ENCODE results near the gene DNMT3B.
"Not testable (repeated sequence)": the region's sequence is repeated elsewhere in the genome, so short reads cannot be mapped to it uniquely, and the experiment has no call there.

DNMT3B gene

DNA sequence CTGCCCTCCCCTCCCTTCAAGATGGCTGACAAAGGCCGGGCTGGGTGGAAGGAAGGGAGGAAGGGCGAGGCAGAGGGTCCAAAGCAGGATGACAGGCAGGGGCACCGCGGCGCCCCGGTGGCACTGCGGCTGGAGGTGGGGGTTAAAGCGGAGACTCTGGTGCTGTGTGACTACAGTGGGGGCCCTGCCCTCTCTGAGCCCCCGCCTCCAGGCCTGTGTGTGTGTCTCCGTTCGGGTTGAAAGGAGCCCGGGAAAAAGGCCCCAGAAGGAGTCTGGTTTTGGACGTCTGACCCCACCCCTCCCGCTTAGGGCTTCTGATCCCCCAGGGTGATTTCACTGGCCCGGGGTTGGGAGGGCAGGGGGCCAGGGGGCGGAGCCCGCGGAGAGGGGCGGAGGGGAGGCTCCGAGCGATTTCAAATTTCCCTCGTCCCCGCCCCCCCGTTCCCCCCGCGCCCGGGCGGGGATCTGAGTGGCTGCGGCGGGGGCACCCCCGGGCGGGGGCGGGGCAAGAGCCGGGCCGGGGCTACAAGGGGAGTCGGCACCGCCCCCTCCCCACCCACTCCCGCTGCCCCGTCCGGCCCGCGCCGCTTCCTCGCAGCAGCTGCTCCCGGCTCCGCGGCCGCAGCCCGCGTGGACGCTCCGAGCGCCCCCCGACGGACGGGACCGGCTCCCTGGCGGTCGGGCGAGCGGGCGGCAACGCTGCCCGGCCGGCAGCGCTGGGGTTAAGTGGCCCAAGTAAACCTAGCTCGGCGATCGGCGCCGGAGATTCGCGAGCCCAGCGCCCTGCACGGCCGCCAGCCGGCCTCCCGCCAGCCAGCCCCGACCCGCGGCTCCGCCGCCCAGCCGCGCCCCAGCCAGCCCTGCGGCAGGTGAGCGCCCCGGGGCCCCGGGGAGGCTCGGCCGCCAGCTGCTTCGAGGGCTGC is at the start of gene DNMT3B:
DNMT3B (plus strand) TSS at position 555 of the 923 bp plus-strand sequence. CDS start 17,939 bp downstream, outside the sequence.
- DNase-seq: peak; percentile 70

DNA sequence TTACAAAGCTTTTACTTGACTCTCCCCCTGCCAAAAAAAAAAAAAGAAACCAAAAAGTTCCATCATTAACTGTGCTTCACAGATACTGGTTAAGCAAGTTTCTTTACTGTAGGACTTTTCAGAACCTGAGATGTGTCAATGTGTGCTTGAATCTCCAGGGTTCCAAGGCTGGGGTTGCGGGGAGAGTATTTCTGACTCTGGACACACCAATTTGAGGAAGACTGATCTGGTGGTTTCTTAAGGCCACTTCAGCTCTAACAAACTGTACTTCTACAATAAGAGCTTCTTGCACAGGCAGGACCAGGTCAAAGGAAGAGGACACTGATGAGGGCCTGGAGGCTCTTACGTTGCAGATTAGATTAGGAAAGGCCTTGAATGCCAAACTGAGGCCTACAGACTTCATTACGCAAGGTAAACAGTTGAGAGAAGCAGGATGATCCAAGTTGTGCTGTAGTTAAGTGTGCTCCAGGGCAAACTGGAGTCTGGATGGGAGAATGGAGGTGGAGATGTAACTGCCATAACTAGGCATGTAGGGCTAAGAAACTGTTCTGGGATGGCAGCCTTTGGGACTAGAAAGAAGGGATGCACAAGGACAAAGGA is 43.3 kb upstream of the DNMT3B start:
- no peak for DNase-seq

DNA sequence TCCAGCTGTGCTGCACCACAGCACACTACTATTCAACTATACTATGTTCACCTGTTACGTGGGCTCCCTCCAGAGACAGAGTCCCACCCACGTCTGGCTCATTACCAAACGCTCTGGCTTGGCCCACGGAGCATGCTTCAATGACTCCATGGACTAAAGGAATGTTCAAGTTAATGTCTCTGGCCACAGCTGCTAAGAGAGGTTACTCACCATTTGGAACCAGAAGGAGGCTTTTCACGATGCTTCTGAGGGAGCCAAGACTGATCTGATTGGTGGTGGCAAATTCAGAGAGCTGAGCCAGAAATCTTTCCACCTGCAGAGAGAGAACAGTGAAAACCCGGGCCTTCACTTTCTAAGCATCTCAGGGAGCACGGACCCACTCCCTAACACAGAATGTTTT is 34.5 kb upstream of the DNMT3B start:
- DNase-seq: no peak

DNA sequence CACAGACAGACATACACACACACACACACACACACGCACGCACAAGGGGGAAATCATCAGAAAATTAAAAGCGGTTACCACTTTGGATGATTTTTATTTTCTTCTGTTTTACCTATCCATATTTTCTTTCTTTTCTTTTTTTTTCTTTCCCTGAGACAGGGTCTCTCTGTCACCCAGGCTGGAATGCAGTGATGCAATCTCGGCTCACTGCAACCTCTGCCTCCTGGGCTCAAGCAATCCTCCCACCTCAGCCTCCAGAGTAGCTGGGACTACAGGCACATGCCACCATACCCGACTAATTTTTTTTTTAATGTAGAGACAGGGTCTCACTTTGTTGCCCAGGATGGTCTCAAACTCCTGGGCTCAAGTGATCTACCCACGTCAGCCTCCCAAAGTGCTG is 33.8 kb upstream of the DNMT3B start:
- DNase-seq: not testable (repeated sequence)

DNA sequence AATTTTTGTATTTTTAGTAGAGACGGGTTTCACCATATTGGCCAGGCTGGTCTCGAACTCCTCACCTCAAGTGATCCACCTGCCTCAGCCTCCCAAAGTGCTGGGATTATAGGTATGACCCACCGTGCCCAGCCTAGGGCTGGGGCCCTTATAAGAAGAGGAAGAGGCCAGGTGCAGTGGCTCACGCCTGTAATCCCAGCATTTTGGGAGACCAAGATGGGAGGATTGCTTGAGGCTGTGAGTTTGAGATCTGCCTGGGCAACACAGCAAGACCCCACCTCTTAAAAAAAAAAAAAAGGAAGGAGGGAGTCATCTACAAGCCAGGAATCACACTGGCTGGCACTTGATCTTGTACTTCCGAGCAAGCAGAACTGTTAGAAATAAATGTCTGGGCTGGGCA is 32.9 kb upstream of the DNMT3B start:
- not testable (repeated sequence) for DNase-seq

DNA sequence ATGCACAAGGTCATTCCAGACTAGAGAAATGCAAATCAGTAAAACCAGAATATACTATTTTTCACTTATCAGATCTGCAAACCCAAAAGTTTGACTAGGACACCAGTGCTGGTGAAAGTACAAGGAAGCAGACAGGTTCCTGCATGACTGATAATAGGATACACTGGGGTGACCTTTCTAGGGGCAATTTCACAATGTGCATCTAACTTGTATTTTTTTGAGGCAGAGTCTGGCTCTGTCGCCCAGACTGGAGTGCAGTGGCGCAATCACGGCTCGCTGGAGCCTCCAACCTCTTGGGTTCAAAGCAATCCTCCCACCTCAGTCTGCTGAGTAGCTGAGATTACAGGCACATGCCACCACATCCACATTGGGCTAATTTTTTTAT is 30.3 kb upstream of the DNMT3B start:
- no peak for DNase-seq

DNA sequence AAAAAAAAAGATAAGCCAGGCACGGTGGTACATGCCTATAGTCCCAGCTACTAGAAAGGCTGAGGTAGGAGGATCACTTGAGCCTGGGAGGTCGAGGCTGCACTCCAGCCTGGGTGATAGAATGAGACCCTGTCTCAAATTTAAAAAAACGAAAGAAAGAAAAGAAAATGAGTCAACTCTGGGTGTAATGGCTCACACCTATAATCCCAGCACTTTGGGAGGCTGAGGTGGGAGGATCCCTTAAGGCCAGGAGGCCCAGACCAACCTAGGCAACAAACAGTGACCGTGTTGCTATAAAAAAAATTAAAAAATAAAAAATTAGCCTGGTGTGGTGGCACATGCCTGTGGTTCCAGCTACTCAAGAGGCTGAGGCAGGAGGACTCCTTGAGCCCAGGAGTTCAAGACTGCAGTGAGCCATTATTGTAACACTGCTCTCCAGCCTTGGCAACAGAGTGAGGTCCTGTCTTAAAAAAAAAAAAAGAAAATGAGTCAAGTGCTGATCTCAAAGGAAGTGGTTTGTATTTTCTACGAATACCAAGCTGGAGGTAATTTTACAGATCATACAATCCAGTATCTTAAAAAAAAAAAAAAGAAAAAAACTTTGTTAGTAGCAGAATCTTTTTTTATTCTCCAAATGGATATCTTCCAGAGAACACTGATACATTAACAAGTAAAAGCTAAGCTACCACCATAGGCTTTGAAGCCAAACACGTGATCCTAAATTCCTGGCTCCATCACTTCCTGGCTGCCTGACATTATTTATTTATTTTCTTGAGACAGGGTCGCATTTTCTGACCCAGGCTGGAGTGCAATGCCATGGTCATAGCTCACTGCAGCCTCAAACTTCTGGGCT is 24.6 kb upstream of the DNMT3B start:
- DNase-seq: no peak

DNA sequence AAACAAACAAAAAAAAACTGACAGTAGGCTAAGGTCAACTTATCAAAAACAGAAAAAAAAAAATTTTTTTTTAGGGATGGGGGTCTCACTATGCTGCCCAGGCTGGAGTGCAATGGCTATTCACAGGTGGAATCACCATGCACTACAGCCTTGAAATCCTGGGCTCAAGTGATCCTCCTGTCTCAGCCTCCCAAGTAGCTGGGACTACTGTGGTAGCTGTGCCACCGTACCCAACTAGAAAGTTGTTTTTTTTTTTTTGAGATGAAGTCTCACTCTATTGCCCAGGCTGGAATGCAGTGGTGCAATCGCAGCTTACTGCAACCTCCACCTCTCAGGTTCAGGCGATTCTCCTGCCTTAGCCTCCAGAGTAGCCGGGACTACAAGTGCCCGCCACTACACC is 21.0 kb upstream of the DNMT3B start:
- DNase-seq: no peak

DNA sequence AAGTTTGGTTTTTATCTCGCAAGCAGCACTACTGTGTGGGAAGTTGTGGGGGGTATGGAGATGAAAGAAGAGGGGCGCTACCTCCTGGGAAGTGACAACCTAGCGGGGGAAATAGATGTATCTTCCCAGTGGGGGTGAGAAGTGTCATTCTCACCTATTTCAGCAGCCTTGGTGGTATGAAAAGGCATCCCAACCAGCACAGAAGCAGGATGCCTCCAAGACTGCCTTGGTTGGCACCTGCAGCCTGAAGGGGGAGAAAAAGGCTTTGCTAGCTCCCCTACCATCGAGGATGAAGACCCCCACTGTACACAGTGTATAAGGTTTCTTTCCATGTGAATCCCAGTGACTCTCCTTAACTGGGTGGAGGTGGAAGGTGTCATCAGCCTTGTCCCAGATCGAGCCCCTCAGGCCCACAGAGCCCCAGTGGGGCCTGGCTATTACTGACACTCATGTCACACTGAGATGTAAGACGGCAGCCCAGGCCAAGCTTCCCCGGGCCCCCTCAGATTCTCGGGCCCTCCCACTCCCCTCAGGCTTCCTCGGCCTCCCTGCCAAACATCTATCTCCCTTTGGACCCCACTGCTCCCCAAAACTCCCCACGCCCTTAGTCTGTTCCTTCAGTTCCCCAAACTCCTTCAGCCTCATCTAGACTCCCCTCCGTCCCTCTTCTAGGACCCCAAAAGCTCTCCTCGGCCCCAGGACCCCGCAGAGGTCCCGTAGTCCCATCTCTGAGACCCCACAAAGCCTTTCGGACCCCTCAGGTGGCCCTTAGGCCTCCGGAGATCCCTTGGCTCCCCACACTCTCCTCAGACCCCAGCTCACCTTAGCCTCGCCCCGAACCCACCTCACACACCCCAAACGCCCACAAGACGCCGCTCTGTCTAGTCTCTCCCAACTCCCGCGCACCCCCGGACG is 19.6 kb upstream of the DNMT3B start:
- DNase-seq: peak; percentile 3

DNA sequence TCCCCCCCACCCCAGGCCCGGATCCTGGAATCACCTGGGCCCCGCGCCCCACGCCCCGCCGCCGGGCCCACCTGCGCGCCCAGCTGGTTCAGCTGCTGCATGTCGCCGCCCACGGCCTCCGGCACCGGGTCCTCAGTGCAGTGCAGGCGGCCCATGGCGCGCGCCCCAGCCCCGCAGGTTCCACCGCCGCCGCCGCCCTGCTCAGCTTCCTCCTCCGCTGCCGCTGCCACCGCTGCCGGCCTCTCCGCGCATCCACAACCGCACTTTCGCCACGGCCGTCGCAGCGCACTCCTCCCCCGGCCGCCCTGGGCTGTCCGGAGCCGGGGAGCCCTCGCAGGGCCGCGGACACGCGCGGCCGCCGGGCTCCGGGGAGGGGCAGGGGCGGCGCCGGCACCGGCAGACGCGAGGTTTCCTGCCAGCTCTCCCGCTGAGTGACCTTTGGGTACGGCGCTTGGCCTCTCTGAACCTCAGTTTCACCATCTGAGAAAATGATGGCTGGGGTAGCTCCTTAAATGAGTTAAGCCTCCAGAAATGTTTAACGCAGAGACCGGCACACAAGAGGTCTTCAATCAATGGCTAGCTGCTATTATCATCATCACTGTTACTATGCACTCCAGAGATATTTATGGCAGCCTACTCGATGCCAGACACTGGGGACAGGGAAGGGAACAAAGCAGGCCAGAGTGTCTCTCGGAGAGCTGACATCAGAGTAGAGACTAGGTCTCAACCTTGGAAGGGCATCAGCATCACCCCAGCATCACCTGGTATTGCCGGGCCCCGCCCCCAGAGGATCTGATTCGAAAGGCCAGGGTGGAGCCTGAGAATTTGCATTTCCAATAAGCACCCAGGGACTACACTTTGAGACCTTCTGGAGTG is 18.7 kb upstream of the DNMT3B start, which contains the start of gene COMMD7:
COMMD7 (minus strand) TSS at position 231 of the 876 bp plus-strand sequence; CDS start at position 155, 76 bp downstream.
- peak; percentile 56 for DNase-seq

DNA sequence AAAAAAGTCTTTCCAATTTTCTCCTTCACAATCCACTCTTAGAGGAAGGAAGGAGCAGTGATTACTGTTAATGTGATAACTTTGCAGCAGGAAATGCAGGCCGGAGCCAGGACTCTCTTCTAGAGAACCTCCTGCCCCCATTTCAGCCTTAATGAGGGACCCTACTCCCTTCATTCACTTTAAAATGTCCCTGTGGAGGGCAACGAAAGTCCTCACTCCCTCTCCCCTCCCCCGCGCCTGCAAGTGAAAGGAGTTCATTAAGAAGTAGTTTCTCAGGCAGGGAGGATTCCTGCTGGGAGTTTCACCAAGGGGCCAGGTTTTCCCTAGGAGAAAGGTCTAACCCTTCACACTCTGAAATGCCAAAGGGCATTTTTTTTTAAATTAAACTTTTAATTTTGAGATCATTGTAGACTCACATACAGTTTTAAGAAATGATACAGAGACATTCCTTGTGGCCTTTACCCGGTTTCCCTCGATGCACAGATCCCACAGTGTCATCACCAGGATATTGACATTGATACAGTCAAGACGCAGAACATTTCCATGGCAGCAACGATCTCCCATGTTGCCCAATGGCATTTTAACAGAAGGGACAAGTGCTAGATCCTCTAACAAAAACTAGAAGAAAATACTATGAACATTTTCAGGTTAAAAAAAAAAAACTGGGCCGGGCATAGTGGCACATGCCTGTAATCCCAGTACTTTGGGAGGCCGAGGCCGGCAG is 12.1 kb upstream of the DNMT3B start:
- DNase-seq: no peak

DNA sequence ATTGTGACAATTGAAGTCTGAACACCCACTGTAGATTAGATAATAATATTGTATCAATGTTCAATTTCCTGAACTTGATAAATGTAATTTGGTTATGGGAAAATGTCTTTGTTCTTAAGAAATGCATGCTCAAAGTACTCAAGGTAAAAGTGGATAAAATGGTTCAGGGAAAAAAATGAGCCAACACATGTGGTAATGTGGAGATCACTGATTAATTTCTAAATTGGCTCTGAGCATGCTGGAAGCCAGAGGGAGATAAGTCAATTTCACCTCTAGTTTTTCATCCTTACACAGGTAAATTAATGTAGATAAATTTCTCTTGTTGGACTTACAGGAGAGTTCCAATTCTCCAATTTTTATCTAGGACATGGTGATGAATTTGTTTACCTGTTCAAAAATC is 10.9 kb upstream of the DNMT3B start:
- no peak for DNase-seq

DNA sequence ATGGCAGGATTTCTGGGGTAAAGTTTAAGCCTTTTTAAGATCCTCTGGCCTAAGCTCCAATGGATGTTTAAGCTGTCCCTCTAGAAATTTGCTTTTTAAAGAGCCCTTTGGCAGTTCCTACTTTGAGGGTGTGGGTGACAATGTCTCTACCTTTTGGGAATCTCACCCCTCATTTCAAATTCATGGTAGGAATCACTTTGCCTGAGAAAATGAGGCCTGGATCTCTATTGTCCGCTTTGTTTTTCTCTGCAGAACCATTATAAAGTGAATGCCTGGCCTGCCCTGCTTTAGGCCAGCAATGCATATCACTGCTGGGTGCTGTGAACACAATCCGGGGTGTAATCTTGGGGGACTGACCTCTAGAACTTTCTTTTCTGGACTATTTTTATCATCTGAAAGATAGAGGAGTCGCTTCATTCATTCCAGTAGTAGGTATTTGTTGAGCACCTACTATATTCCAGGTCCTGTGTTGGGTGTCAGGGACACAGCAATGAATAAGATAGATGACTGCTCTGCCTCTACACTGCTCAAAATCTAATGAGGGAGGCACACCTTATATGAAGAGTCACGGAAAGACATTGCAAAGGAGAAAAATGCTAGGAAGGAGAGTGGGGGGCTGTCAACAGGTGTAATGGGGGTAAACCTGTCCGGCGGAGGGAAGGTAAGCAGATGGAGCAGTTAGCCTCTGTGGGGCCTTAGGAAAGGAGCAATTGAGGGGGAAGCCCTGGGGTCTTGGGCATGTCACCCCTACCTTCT is 10.3 kb upstream of the DNMT3B start:
- no peak for DNase-seq

DNA sequence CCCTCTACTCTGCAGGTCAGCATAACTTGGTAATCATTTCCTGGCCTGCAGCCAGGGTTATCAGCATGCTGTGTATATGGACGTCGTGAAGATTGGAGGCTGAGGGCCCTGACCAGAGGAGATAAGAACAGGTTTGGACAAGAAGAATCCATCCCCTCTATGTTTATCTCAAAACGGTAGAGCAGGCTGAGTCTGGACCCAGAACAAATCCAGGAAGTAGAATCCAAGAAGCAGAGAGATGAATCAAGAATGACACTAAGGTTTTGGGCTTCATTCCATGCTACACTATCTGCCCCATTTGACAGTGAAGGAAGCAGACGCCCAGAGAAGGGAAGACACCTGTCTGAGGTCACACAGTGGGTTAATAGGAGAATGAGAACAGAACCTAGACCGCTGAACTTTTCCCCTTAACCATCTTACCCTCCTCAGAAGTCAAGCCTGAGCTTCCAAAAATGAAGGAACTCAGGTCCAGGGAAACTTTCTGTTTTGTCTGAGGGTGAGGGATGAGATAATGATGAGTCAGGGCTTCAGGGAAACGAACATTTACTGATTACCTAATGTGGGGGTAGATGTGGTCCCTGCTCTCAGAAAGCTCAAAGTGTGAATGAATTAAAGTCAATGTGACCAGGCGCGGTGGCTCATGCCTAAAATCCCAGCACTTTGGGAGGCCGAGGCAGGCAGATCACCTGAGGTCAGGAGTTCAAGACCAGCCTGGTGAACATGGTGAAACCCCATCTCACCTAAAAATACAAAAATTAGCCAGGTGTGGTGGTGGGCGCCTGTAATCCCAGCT is 9.5 kb upstream of the DNMT3B start:
- no peak for DNase-seq

DNA sequence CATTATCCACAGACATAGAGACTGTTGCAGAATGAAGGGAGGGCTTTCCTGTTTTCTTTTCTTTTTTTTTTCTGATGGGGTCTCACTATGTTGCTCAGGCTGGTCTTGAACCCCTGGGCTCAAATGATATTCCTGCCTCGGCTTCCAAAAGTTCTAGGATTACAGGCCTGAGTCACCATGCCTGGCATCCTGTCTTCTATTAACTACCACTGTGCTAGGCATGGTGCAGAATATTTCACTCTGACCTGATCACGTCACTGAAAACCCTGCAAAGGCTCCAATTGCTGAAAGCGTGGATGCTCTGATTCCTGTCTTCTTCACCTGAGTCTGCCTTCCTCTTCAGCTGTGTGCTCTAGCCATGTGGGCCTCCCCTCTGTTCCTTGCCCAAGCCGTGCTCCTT is 8.5 kb upstream of the DNMT3B start:
- DNase-seq: no peak

DNA sequence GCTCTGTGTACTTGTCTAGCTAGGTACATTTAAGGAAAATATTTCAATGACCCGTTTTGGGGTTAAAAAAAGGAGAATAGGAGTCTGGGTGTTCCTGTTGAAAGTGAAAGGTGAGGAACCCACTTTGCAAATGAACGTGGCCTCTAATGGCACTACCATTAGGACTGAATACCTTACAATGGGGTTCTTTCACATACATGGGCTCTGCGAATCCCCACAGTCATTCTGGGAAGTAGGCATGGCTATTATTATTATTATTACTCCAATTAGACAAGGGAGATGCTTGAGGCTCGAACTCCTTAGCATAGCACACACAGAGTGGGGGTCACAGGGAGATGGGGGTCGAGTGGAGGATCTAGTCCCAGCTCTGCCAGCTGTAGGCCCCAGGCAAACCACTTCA is 6.0 kb upstream of the DNMT3B start:
- no peak for DNase-seq

DNA sequence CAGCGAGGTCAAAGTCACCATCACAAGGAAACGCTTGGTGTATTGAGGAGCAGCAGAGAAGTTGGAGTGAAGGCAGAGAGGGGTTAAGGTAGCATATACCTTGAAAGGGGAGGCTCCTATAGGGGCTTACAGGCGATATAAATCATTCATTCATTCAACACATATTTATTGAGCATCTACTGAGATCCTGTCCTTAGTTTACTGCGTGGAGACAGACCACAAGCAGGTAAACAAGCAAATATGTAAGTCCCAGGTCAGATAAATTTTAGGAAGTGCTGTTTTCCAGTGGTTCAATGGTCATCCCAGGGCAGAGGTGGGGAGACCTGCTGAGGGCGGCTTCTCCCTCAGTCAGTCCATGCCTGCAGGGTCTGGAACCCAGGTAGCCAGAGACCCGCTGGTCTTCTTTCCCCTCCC is 761 bp upstream of the DNMT3B start:
- DNase-seq: no peak

DNA sequence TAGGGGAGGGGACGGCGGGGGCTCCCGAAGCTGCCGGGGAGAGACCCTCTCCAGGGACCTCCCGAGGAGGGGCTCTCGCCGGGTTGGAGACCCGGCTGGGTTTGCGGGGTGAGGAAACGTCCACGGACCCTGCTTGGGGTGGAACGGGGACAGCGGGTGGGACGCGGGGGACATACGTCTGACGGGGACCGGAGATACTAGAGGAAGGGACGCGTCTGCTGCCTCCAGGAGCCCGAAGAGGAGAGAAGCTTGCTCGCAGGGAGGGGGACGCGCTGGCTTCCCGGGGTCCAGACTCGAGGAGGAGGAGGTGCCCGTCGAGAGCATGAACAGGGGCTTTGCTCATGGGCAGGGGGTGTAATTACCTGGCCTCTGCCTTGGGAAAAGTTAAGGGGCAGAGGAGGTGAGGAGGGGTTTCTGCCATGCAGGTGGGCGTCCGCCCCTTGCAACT is 593 bp downstream of the DNMT3B start:
- no peak for DNase-seq
